H1 (cell line): ENCODE data around the gene BCAP31. TPM values are rescaled to one million over a fixed set of nuclear protein-coding genes. Genes with fewer than 3 reads are reported as not detected.

Source experiments
- CHD7 ChIP-seq: fragments of 300-600 bp; sonication (generic); IDR thresholded peaks from 2 replicates; pipeline ENCODE4 v1.7.1; 2012; ENCODE audit warnings: low read length, moderate library complexity, mild to moderate bottlenecking, inconsistent platforms; ENCODE audit not compliant: insufficient replicate concordance
- EZH2 ChIP-seq: fragments of 200-600 bp; sonication (generic); IDR thresholded peaks from 2 replicates; pipeline ENCODE4 v1.7.1; 2012; ENCODE audit warnings: low read depth, mild to moderate bottlenecking, moderate library complexity, low read length, inconsistent platforms; ENCODE audit not compliant: severe bottlenecking
- RAD21 ChIP-seq, 2 experiments: IDR thresholded peaks in 1 of 2; conservative IDR thresholded peaks in 1 of 2; 2 replicates each; pipeline ENCODE4 v1.6.1; 2011; ENCODE audit warnings: low read depth in 2 of 2, low read length in 2 of 2, improper control_type of control experiment in 1 of 2, inconsistent platforms in 1 of 2, mild to moderate bottlenecking in 1 of 2, moderate library complexity in 1 of 2
- SAP30 ChIP-seq: fragments of 300-600 bp; sonication (generic); IDR thresholded peaks from 2 replicates; pipeline ENCODE4 v1.7.1; 2012; ENCODE audit warnings: low read length, moderate library complexity, mild to moderate bottlenecking, inconsistent platforms; ENCODE audit not compliant: insufficient read depth, insufficient replicate concordance
- SP1 ChIP-seq: IDR thresholded peaks from 2 replicates; pipeline ENCODE4 v1.6.1; 2011; ENCODE audit warnings: low read depth, low read length
- TEAD4 ChIP-seq: IDR thresholded peaks from 2 replicates; pipeline ENCODE4 v1.6.1; 2012; ENCODE audit warnings: low read depth, low read length, inconsistent platforms, mixed read lengths
- polyA plus RNA-seq, 7 experiments: library from polyadenylated mRNA; depleted of rRNA in 3 of 7; stranded (reverse) in 5 of 7; unstranded in 2 of 7; fragments of >200 nt in 5 of 7; fragments of 200-250 nt in 2 of 7; gene quantifications; 1 replicate in 5 of 7; 2 replicates in 1 of 7; 4 replicates in 1 of 7; pipeline versions ENCODE4 v1.2.1 to v1.2.3, GENCODE V29; 2011 to 2013; ENCODE audit warnings: missing spikeins in 2 of 7, mixed read lengths in 2 of 7
- total RNA-seq: library from RNA; stranded (reverse); fragmentation: NEBNext Ultra II Directional; extraction: Animal tissue kit (Norgen Biotek cat#: 25700); gene quantifications from 2 replicates; pipeline ENCODE4 v1.2.1, GENCODE V29; 2021
- TF ChIP-seq, protein P1 (sequence below): IDR thresholded peaks from 2 replicates; pipeline ENCODE4 v1.6.1; 2012; ENCODE audit warnings: low read length, inconsistent platforms

The BCAP31 gene
- total and polyA plus RNA-seq, 2 of the 8 experiments (the other 6 are each of a cell fraction or from before 2014, with no cell fraction given) = 136 to 159 TPM

DNA sequence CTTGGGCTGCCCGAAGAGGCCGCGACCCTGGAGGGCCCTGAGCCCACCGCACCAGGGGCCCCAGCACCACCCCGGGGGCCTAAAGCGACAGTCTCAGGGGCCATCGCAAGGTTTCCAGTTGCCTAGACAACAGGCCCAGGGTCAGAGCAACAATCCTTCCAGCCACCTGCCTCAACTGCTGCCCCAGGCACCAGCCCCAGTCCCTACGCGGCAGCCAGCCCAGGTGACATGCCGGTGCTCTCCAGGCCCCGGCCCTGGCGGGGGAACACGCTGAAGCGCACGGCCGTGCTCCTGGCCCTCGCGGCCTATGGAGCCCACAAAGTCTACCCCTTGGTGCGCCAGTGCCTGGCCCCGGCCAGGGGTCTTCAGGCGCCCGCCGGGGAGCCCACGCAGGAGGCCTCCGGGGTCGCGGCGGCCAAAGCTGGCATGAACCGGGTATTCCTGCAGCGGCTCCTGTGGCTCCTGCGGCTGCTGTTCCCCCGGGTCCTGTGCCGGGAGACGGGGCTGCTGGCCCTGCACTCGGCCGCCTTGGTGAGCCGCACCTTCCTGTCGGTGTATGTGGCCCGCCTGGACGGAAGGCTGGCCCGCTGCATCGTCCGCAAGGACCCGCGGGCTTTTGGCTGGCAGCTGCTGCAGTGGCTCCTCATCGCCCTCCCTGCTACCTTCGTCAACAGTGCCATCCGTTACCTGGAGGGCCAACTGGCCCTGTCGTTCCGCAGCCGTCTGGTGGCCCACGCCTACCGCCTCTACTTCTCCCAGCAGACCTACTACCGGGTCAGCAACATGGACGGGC, 1.0 kb upstream of the BCAP31 start (continued):
- TF ChIP-seq CHD7 (no peak), RAD21 (IDR thresholded peaks at IDR 0.05 in 1 of 2, conservative IDR thresholded peaks at IDR 0.05 in 1 of 2; ENCODE audit: low read depth in 2 of 2, low read length in 2 of 2) (no peak), EZH2 (no peak), TEAD4 (no peak), SAP30 (no peak), SP1 (no peak)
- TF ChIP-seq, protein P1, sequence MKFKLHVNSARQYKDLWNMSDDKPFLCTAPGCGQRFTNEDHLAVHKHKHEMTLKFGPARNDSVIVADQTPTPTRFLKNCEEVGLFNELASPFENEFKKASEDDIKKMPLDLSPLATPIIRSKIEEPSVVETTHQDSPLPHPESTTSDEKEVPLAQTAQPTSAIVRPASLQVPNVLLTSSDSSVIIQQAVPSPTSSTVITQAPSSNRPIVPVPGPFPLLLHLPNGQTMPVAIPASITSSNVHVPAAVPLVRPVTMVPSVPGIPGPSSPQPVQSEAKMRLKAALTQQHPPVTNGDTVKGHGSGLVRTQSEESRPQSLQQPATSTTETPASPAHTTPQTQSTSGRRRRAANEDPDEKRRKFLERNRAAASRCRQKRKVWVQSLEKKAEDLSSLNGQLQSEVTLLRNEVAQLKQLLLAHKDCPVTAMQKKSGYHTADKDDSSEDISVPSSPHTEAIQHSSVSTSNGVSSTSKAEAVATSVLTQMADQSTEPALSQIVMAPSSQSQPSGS = no peak
